SU-DHL-6 (cell line): ENCODE results near the gene SCP2D1.

Experiments used
- H2AFZ ChIP-seq: fragments of 200-600 bp; sonication (generic); 2 replicates; pipeline ENCODE4 v1.6.1; 2014; ENCODE audit warnings: low read depth, mild to moderate bottlenecking, moderate library complexity, mixed read lengths, antibody characterized with exemption, low read length; ENCODE audit not compliant: severe bottlenecking
- H3F3A ChIP-seq: fragments of 200-600 bp; shearing (Covaris generic); 2 replicates; pipeline ENCODE4 v1.6.0; 2016; ENCODE audit warnings: antibody characterized with exemption, mild to moderate bottlenecking; ENCODE audit not compliant: insufficient read depth
- H3K27ac ChIP-seq: fragments of 200-600 bp; sonication (generic); 2 replicates; pipeline ENCODE4 v1.5.1; 2016; ENCODE audit warnings: low read depth, mild to moderate bottlenecking, low read length, moderate library complexity, mixed read lengths
- H3K27me3 ChIP-seq: fragments of 200-600 bp; sonication (generic), shearing (Covaris generic); 2 replicates; pipeline ENCODE4 v1.6.0; 2014; ENCODE audit warnings: mild to moderate bottlenecking, low read length
- H3K36me3 ChIP-seq: fragments of 200-600 bp; sonication (generic); 2 replicates; pipeline ENCODE4 v1.6.1; 2014; ENCODE audit warnings: mild to moderate bottlenecking, low read length, mixed read lengths
- H3K4me2 ChIP-seq: fragments of 300-600, 200-600 bp; shearing (Covaris generic), sonication (generic); 2 replicates; pipeline ENCODE4 v1.6.0; 2014; ENCODE audit warnings: low read length, low read depth, mild to moderate bottlenecking; ENCODE audit not compliant: poor library complexity, severe bottlenecking
- H3K4me3 ChIP-seq: fragments of 200-600 bp; sonication (generic); 2 replicates; pipeline ENCODE4 v1.5.1; 2014; ENCODE audit warnings: antibody characterized with exemption, low read length, mild to moderate bottlenecking, mixed read lengths; ENCODE audit not compliant: insufficient read depth, poor library complexity, severe bottlenecking
- H3K79me2 ChIP-seq: fragments of 200-600 bp; sonication (generic); 2 replicates; pipeline ENCODE4 v1.6.1; 2014; ENCODE audit warnings: mild to moderate bottlenecking, low read length, moderate library complexity; ENCODE audit not compliant: insufficient read depth
- H3K9ac ChIP-seq: fragments of 200-600 bp; sonication (generic); 2 replicates; pipeline ENCODE4 v1.7.0; 2014; ENCODE audit warnings: mild to moderate bottlenecking, low read length
- H3K9me2 ChIP-seq: fragments of 200-600 bp; sonication (generic); replicated peaks from 2 replicates; pipeline ENCODE4 v1.6.1; 2014; ENCODE audit warnings: low read length; ENCODE audit not compliant: insufficient read depth
- H3K9me3 ChIP-seq: fragments of 200-600 bp; sonication (generic); 2 replicates; pipeline ENCODE4 v1.6.1; 2014; ENCODE audit warnings: low read length, mixed read lengths; ENCODE audit not compliant: insufficient read depth
- H4K20me1 ChIP-seq: fragments of 200-600 bp; sonication (generic); 2 replicates; pipeline ENCODE4 v1.6.1; 2014; ENCODE audit warnings: low read depth, mild to moderate bottlenecking, antibody characterized with exemption, low read length, moderate library complexity, mixed read lengths
- EZH2phosphoT487 ChIP-seq: fragments of 200-600 bp; sonication (generic), shearing (Covaris generic); conservative IDR thresholded peaks from 2 replicates; pipeline ENCODE4 v1.6.1; 2018; ENCODE audit warnings: mild to moderate bottlenecking, antibody characterized with exemption, low read length, moderate library complexity, mixed read lengths
- TF ChIP-seq, protein P1 (sequence below): fragments of 200-600 bp; sonication (generic); IDR thresholded peaks from one replicate; pipeline ENCODE4 v1.5.1; 2017; ENCODE audit warnings: antibody characterized with exemption, mild to moderate bottlenecking, low read length, moderate library complexity; ENCODE audit not compliant: insufficient read depth, poor library complexity, severe bottlenecking

SCP2D1 gene

DNA sequence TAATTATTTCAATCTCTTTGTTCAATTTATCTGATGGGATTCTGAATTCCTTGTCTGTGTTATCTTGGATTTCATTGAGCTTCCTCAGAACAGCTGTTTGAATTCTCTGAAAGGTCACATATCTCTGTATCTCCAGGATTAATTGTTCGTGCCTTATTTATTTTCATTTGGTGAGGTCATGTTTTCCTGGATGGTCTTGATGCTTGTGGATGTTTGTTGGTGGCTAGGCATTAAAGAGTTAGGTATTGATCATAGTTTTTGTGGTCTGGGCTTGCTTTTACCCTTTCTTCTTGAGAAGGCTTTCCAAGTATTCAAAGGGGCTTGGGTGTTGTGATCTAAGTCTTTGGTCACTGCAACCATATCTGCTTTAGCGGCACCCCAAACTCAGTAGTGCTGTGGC, 39.4 kb upstream of the SCP2D1 start:
- no peaks in the 10 kb centered on the region for H3K36me3 ChIP-seq
- H2AFZ ChIP-seq: no peak overlapping the region
- H3K9ac ChIP-seq: no peak overlapping the region
- no peaks in the 10 kb centered on the region for H3K9me3 ChIP-seq
- no peak overlapping the region for H3K27ac ChIP-seq
- H4K20me1 ChIP-seq: no peaks in the 10 kb centered on the region
- H3K9me2 ChIP-seq: no peaks in the 10 kb centered on the region
- H3K4me3 ChIP-seq: no peak overlapping the region
- H3K79me2 ChIP-seq: no peaks in the 10 kb centered on the region
- H3K27me3 ChIP-seq: no peaks in the 10 kb centered on the region
- no peak for TF ChIP-seq EZH2phosphoT487
- TF ChIP-seq, protein P1, sequence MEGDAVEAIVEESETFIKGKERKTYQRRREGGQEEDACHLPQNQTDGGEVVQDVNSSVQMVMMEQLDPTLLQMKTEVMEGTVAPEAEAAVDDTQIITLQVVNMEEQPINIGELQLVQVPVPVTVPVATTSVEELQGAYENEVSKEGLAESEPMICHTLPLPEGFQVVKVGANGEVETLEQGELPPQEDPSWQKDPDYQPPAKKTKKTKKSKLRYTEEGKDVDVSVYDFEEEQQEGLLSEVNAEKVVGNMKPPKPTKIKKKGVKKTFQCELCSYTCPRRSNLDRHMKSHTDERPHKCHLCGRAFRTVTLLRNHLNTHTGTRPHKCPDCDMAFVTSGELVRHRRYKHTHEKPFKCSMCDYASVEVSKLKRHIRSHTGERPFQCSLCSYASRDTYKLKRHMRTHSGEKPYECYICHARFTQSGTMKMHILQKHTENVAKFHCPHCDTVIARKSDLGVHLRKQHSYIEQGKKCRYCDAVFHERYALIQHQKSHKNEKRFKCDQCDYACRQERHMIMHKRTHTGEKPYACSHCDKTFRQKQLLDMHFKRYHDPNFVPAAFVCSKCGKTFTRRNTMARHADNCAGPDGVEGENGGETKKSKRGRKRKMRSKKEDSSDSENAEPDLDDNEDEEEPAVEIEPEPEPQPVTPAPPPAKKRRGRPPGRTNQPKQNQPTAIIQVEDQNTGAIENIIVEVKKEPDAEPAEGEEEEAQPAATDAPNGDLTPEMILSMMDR: no peak
- H3F3A ChIP-seq: no peaks in the 10 kb centered on the region
- no peak overlapping the region for H3K4me2 ChIP-seq

DNA sequence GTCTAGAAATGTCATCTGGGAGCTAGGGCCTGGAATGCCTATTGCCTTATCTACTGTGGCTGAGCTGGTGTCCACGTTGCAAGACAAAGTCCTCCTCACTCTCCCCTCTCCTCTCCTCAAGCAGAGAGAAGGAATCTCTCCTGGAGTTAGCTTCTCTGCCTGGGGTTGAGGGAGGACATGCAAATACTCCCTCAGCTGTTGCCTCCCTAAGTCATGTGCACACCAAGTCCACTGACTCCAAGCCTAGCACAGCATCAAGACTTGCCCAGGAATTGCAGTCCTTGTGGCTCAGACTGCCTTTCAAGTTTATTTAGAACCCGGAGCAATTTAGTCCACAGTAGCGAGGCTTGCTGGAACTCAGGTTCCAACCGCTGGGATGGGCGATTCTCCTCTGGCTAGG, 38.0 kb upstream of the SCP2D1 start:
- Histone ChIP-seq H3K27ac (no peak overlapping the region), H2AFZ (no peak overlapping the region), H3K4me3 (no peak overlapping the region), H3K9me3 (no peaks in the 10 kb centered on the region), H3K9ac (no peak overlapping the region), H3K36me3 (no peaks in the 10 kb centered on the region), H3K4me2 (no peak overlapping the region), H4K20me1 (no peaks in the 10 kb centered on the region), H3K79me2 (no peaks in the 10 kb centered on the region), H3K27me3 (no peaks in the 10 kb centered on the region), H3K9me2 (no peaks in the 10 kb centered on the region), H3F3A (no peaks in the 10 kb centered on the region)
- no peak for TF ChIP-seq EZH2phosphoT487
- TF ChIP-seq, protein P1: no peak

DNA sequence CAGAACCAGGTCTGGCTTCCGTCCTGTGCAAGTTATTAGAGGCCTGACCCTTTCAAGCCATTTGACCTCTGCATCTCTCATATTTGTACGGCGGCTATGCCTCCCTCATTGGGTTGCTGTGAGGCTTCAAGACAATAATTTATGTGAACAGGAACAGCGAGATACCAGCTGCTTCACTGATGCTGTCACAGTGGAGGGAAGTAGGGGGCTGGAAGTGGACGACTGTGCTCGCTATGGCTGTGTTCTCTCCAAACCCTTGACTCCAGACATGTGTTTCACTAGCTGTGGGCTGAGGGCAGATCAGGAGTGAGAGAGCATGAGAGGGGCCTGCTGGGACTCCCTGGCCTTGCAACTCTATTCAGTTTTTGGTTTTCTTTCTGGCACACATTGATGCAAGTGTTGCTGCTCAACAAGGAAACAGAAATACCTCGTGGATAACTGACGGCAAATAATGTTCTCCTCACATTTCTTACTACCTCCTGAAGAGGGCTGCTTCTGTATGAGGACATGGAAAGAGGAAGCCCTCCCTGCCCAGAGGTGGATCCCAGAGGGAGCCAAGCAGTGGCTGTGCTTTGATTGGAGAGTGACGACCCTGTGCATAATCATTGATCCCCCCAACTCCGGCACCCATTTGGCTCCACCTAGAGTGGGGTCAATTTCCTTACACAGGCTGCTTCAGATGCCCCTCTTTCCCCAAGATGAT, 34.7 kb upstream of the SCP2D1 start:
- Histone ChIP-seq H3K27ac (no peak overlapping the region), H3K9me2 (no peaks in the 10 kb centered on the region), H4K20me1 (no peaks in the 10 kb centered on the region), H3K4me2 (no peak overlapping the region), H2AFZ (no peak overlapping the region), H3K36me3 (no peaks in the 10 kb centered on the region), H3F3A (no peaks in the 10 kb centered on the region), H3K27me3 (no peaks in the 10 kb centered on the region), H3K4me3 (no peak overlapping the region), H3K9me3 (no peaks in the 10 kb centered on the region), H3K79me2 (no peaks in the 10 kb centered on the region), H3K9ac (no peak overlapping the region)
- no peak for TF ChIP-seq EZH2phosphoT487
- TF ChIP-seq, protein P1: no peak
